ENCODE measurements around the gene FGF12. TPM values are rescaled to one million over a fixed set of nuclear protein-coding genes. Genes with fewer than 3 reads are reported as not detected.

The FGF12 gene
- total and polyA plus RNA-seq, 2 of the 13 experiments (the other 11 are each of a cell fraction or from before 2014, with no cell fraction given) = 0.07 TPM; not detected in 1

DNA sequence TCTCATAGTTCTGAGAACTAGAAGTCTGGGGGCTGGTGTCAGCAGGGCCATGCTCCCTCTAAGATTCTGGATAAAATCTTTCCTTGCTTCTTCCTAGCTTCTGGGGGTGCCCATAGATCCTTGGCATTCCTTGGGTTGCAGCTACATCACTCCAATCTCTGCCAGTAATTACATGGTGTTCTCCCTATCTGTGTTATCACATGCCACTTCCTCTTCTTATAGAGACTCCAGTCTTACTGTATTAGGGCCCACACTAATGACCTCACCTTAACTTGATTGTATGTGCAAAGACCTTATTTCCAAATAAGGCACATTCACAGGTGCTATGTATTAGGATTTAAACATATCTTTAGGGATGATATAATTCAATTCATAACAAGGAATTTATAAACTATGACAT lies 618.5 kb downstream of the FGF12 start (continued):
- TF ChIP-seq, protein P1, sequence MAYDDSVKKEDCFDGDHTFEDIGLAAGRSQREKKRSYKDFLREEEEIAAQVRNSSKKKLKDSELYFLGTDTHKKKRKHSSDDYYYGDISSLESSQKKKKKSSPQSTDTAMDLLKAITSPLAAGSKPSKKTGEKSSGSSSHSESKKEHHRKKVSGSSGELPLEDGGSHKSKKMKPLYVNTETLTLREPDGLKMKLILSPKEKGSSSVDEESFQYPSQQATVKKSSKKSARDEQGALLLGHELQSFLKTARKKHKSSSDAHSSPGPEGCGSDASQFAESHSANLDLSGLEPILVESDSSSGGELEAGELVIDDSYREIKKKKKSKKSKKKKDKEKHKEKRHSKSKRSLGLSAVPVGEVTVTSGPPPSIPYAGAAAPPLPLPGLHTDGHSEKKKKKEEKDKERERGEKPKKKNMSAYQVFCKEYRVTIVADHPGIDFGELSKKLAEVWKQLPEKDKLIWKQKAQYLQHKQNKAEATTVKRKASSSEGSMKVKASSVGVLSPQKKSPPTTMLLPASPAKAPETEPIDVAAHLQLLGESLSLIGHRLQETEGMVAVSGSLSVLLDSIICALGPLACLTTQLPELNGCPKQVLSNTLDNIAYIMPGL (CRISPR knock-in tag; IDR thresholded peaks at IDR 0.05; ENCODE audit: borderline replicate concordance in 1 of 2, low read depth in 1 of 2) = no peak
- TF ChIP-seq, protein P2, sequence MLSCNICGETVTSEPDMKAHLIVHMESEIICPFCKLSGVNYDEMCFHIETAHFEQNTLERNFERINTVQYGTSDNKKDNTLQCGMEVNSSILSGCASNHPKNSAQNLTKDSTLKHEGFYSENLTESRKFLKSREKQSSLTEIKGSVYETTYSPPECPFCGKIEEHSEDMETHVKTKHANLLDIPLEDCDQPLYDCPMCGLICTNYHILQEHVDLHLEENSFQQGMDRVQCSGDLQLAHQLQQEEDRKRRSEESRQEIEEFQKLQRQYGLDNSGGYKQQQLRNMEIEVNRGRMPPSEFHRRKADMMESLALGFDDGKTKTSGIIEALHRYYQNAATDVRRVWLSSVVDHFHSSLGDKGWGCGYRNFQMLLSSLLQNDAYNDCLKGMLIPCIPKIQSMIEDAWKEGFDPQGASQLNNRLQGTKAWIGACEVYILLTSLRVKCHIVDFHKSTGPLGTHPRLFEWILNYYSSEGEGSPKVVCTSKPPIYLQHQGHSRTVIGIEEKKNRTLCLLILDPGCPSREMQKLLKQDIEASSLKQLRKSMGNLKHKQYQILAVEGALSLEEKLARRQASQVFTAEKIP (CRISPR knock-in tag; IDR thresholded peaks at IDR 0.05; ENCODE audit: borderline replicate concordance) = no peak
- TF ChIP-seq MBNL3 (CRISPR knock-in tag; conservative IDR thresholded peaks at IDR 0.05) (no peak), ZNF773 (CRISPR knock-in tag; IDR thresholded peaks at IDR 0.05; ENCODE audit: borderline replicate concordance) (no peak), ZFP41 (CRISPR knock-in tag; IDR thresholded peaks at IDR 0.05; ENCODE audit: borderline replicate concordance) (no peak), DNMT1 (CRISPR knock-in tag; IDR thresholded peaks at IDR 0.05) (no peak), ZNF446 (CRISPR knock-in tag; IDR thresholded peaks at IDR 0.05) (no peak)
- TF ChIP-seq, protein P3, sequence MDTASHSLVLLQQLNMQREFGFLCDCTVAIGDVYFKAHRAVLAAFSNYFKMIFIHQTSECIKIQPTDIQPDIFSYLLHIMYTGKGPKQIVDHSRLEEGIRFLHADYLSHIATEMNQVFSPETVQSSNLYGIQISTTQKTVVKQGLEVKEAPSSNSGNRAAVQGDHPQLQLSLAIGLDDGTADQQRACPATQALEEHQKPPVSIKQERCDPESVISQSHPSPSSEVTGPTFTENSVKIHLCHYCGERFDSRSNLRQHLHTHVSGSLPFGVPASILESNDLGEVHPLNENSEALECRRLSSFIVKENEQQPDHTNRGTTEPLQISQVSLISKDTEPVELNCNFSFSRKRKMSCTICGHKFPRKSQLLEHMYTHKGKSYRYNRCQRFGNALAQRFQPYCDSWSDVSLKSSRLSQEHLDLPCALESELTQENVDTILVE (CRISPR knock-in tag; IDR thresholded peaks at IDR 0.05) = no peak

DNA sequence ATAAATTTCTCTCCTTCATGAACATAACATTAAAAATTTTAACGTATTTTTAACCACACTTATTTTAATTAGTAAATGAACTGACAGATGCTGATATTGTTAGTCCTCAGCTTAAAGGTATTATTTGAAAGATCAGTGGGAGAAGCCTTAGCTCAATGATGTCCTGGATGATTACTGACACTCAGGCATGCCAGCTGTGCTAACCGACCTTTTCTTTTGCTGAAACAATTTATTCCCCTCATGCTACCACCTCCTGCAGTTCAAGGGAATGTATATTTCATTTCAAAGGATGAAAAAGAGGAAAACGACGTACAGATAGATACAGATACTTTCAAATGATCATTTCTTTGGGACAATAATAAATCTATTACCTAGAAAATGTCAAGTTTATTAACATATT lies 620.8 kb downstream of the FGF12 start:
- Histone ChIP-seq H3K27me3 (ENCODE audit: control insufficient read depth in 1 of 2, insufficient read depth in 2 of 2, low read length in 2 of 2) (no peaks in the 10 kb centered on the region), H4K20me1 (ENCODE audit: insufficient read depth, low read length) (no peaks in the 10 kb centered on the region), H3K9me3 (ENCODE audit: low read length) (no peaks in the 10 kb centered on the region; the same call in 1 of the 2 replicates), H3K36me3 (replicated peaks in 1 of 2; ENCODE audit: control insufficient read depth in 1 of 2, insufficient read depth in 2 of 2, low read length in 2 of 2) (no peaks in the 10 kb centered on the region), H3K27ac (ENCODE audit: extremely low read length, insufficient read depth, low read length) (no peak overlapping the region), H3K4me3 (replicated peaks in 1 of 3; ENCODE audit: insufficient read depth in 1 of 3, low read depth in 2 of 3, low read length in 3 of 3) (no peak overlapping the region), H2AFZ (ENCODE audit: low read length) (no peak overlapping the region), H3K9ac (ENCODE audit: insufficient read depth, low read depth, low read length) (no peak overlapping the region), H3K4me1 (ENCODE audit: insufficient read depth, low read length) (no peaks in the 10 kb centered on the region), H3K79me2 (ENCODE audit: insufficient read depth, low read length) (no peaks in the 10 kb centered on the region), H3K4me2 (ENCODE audit: low read depth, low read length) (no peak overlapping the region)
- CTCF ChIA-PET (ENCODE audit: low intra/inter-chr PET ratio, low total read pairs) = no interaction called here
- FAIRE-seq = no peak
- in situ Hi-C loops (cut with HindIII; ENCODE audit: extremely low pct_ligation_motif_present, low pct_unique_long_range_greater_than_20kb) = no loop called here
- WGBS (ENCODE audit: low lambda C conversion rate) = 0% methylated on average over 4 of the region's 4 CpGs
- no peak for ATAC-seq
- intact Hi-C loops (cut with micrococcal nuclease; ENCODE audit: unreplicated experiment) = no loop called here
- POLR2A ChIA-PET = no interaction called here
- DNase-seq (ENCODE audit: low spot score) = no peak
- BruUV-seq (replicated peaks) = no TSS peak
- no peak for TF ChIP-seq PAF1 (CRISPR knock-in tag; IDR thresholded peaks at IDR 0.05)
- no peak for TF ChIP-seq ZNF263 (CRISPR knock-in tag; IDR thresholded peaks at IDR 0.05)
- TF ChIP-seq DMAP1 (CRISPR knock-in tag; IDR thresholded peaks at IDR 0.05) = no peak
- TF ChIP-seq BORCS8-MEF2B (CRISPR knock-in tag; IDR thresholded peaks at IDR 0.05) = no peak
- no peak for TF ChIP-seq ZFP90 (CRISPR knock-in tag; IDR thresholded peaks at IDR 0.05; ENCODE audit: borderline replicate concordance)
- no peak for TF ChIP-seq ZNF546 (CRISPR knock-in tag; conservative IDR thresholded peaks at IDR 0.05)
- TF ChIP-seq RAD51 (IDR thresholded peaks at IDR 0.05; ENCODE audit: borderline replicate concordance) = no peak
- no peak for TF ChIP-seq SSRP1 (CRISPR knock-in tag; IDR thresholded peaks at IDR 0.05)
- no peak for TF ChIP-seq SMARCE1 (IDR thresholded peaks at IDR 0.05; ENCODE audit: borderline replicate concordance)
- TF ChIP-seq, protein P4, sequence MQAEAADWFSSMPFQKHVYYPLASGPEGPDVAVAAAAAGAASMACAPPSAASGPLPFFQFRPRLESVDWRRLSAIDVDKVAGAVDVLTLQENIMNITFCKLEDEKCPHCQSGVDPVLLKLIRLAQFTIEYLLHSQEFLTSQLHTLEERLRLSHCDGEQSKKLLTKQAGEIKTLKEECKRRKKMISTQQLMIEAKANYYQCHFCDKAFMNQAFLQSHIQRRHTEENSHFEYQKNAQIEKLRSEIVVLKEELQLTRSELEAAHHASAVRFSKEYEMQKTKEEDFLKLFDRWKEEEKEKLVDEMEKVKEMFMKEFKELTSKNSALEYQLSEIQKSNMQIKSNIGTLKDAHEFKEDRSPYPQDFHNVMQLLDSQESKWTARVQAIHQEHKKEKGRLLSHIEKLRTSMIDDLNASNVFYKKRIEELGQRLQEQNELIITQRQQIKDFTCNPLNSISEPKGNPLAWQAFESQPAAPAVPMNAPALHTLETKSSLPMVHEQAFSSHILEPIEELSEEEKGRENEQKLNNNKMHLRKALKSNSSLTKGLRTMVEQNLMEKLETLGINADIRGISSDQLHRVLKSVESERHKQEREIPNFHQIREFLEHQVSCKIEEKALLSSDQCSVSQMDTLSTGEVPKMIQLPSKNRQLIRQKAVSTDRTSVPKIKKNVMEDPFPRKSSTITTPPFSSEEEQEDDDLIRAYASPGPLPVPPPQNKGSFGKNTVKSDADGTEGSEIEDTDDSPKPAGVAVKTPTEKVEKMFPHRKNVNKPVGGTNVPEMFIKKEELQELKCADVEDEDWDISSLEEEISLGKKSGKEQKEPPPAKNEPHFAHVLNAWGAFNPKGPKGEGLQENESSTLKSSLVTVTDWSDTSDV (CRISPR knock-in tag; IDR thresholded peaks at IDR 0.05) = no peak
- no peak for TF ChIP-seq SP140L (CRISPR knock-in tag; IDR thresholded peaks at IDR 0.05; ENCODE audit: borderline replicate concordance)

All from HepG2 (cell line).